ENCODE data around the gene RNF208. TPM values are rescaled to one million over a fixed set of nuclear protein-coding genes. Genes with fewer than 3 reads are reported as not detected.

Gene RNF208
- total and polyA plus RNA-seq, 2 donors (not counting 1 experiment from before 2014, with no cell fraction given): 0.14 to 0.33 TPM

GRCh38 chr9:137266585-137267453, 44.8 kb upstream of the RNF208 start:
- DNase-seq (ENCODE audit: low read depth in 2 of 2): no peak

DNA sequence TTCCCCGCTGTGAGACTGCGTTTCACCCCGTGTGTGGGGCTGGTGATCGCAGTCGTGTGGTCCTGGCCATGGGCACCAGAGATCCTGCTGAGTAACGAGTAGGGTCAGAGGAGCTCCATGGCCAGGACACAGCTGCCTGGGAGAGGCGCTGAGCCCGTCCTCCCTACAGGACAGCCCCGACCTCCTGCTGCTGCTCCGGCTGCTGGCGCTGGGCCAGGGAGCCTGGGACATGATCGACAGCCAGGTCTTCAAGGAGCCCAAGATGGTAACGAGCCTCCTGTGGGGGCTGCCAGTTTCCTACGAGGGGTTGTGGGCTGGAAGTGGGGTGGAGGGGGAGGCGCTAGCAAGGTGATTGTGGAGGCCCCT, 44.1 kb upstream of the RNF208 start:
- Histone ChIP-seq H4K20me1 (ENCODE audit: control insufficient read depth, extremely low read depth, insufficient read depth, low read length) (no peaks in the 10 kb centered on the region), H3K36me3 (ENCODE audit: control insufficient read depth, insufficient read depth, low read length) (peaks cover 33% of the 10 kb centered on the region), H3K79me2 (ENCODE audit: control insufficient read depth, insufficient read depth, low read length) (no peaks in the 10 kb centered on the region), H2AFZ (ENCODE audit: low read length) (no peak overlapping the region), H3K9me3 (ENCODE audit: control insufficient read depth, insufficient read depth, low read depth, low read length) (no peaks in the 10 kb centered on the region), H3K4me2 (ENCODE audit: extremely low read depth, insufficient read depth, low read length) (no peak overlapping the region), H3K4me3 (replicated peaks in 1 of 4; ENCODE audit: control extremely low read depth in 1 of 4, insufficient read depth in 1 of 4, low read depth in 3 of 4, low read length in 4 of 4) (no peak overlapping the region), H3K4me1 (ENCODE audit: control insufficient read depth, extremely low read depth, insufficient read depth, low read length) (peaks cover 11% of the 10 kb centered on the region), H3K27ac (ENCODE audit: insufficient read depth, low read length) (no peak overlapping the region), H3K27me3 (ENCODE audit: control insufficient read depth, insufficient read depth, low read length) (no peaks in the 10 kb centered on the region), H3K9ac (ENCODE audit: insufficient read depth, low read length) (no peak overlapping the region)
- TF ChIP-seq CTCF (conservative IDR thresholded peaks at IDR 0.05 in 1 of 2, IDR thresholded peaks at IDR 0.05 in 1 of 2; ENCODE audit: low read depth in 1 of 2, low read length in 2 of 2) (no peak), EZH2 (IDR thresholded peaks at IDR 0.05; ENCODE audit: low read length, missing control alignments) (no peak)
- DNase-seq (ENCODE audit: low read depth in 2 of 2): no peak

More at GRCh38 chr9:137266585-137267453, 44.8 kb upstream of the RNF208 start:
- Histone ChIP-seq H3K4me1 (ENCODE audit: control insufficient read depth, extremely low read depth, insufficient read depth, low read length) (peaks cover 11% of the 10 kb centered on the region), H3K27ac (ENCODE audit: insufficient read depth, low read length) (no peak overlapping the region), H2AFZ (ENCODE audit: low read length) (no peak overlapping the region), H4K20me1 (ENCODE audit: control insufficient read depth, extremely low read depth, insufficient read depth, low read length) (no peaks in the 10 kb centered on the region), H3K36me3 (ENCODE audit: control insufficient read depth, insufficient read depth, low read length) (peaks cover 36% of the 10 kb centered on the region), H3K4me2 (ENCODE audit: extremely low read depth, insufficient read depth, low read length) (no peak overlapping the region), H3K9ac (ENCODE audit: insufficient read depth, low read length) (no peak overlapping the region), H3K79me2 (ENCODE audit: control insufficient read depth, insufficient read depth, low read length) (no peaks in the 10 kb centered on the region), H3K4me3 (replicated peaks in 1 of 4; ENCODE audit: control extremely low read depth in 1 of 4, insufficient read depth in 1 of 4, low read depth in 3 of 4, low read length in 4 of 4) (no peak overlapping the region), H3K27me3 (ENCODE audit: control insufficient read depth, insufficient read depth, low read length) (no peaks in the 10 kb centered on the region), H3K9me3 (ENCODE audit: control insufficient read depth, insufficient read depth, low read depth, low read length) (no peaks in the 10 kb centered on the region)
- TF ChIP-seq EZH2 (IDR thresholded peaks at IDR 0.05; ENCODE audit: low read length, missing control alignments) (no peak), CTCF (conservative IDR thresholded peaks at IDR 0.05 in 1 of 2, IDR thresholded peaks at IDR 0.05 in 1 of 2; ENCODE audit: low read depth in 1 of 2, low read length in 2 of 2) (no peak)

- no peaks in the 10 kb centered on the region for H3K27me3 ChIP-seq (ENCODE audit: control insufficient read depth, insufficient read depth, low read length)
- no peak overlapping the region for H2AFZ ChIP-seq (ENCODE audit: low read length)
- H3K27ac ChIP-seq (ENCODE audit: insufficient read depth, low read length): no peak overlapping the region
- H3K4me2 ChIP-seq (ENCODE audit: extremely low read depth, insufficient read depth, low read length): no peak overlapping the region
- no peaks in the 10 kb centered on the region for H4K20me1 ChIP-seq (ENCODE audit: control insufficient read depth, extremely low read depth, insufficient read depth, low read length)
- peaks cover 11% of the 10 kb centered on the region for H3K4me1 ChIP-seq (ENCODE audit: control insufficient read depth, extremely low read depth, insufficient read depth, low read length)
- no peak overlapping the region for H3K9ac ChIP-seq (ENCODE audit: insufficient read depth, low read length)
- H3K9me3 ChIP-seq (ENCODE audit: control insufficient read depth, insufficient read depth, low read depth, low read length): no peaks in the 10 kb centered on the region
- no peak for TF ChIP-seq CTCF (conservative IDR thresholded peaks at IDR 0.05 in 1 of 2, IDR thresholded peaks at IDR 0.05 in 1 of 2; ENCODE audit: low read depth in 1 of 2, low read length in 2 of 2)
- no peak for TF ChIP-seq EZH2 (IDR thresholded peaks at IDR 0.05; ENCODE audit: low read length, missing control alignments)
- DNase-seq (ENCODE audit: low read depth in 2 of 2): no peak
- H3K36me3 ChIP-seq (ENCODE audit: control insufficient read depth, insufficient read depth, low read length): peaks cover 30% of the 10 kb centered on the region
- H3K4me3 ChIP-seq (replicated peaks in 1 of 4; ENCODE audit: control extremely low read depth in 1 of 4, insufficient read depth in 1 of 4, low read depth in 3 of 4, low read length in 4 of 4): no peak overlapping the region
- no peaks in the 10 kb centered on the region for H3K79me2 ChIP-seq (ENCODE audit: control insufficient read depth, insufficient read depth, low read length)
Observed at GRCh38 chr9:137265496-137266161, 43.6 kb upstream of the RNF208 start.

All from fibroblast of lung (primary cell).